ENCODE results near the gene IL15RA.
"Not testable (repeated sequence)": the region's sequence is repeated elsewhere in the genome, so short reads cannot be mapped to it uniquely, and the experiment has no call there.

Gene IL15RA

DNA sequence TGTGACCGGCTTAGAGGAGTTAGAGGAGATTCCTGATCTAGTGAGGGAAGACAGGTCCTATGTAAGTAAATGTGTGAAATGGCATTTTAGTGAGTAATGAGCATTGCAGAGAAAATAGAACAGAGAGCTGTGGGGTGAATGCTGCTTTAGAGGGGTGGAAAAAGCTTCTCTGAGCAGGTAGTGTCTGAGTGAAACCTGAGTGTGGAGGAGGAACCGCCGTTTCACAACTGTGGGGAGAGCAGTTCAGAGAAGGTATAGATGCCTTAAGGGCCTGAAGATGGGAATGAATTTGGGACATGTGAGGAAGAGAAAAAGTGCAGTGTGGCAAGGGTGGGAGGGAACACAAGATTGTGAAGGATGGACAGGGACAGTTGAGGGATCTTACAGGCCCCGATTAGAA, 65.7 kb downstream of the IL15RA start:
- DNase-seq (ENCODE audit: low read depth in 1 of 2, low spot score in 1 of 2), result no peak
- no peaks in the 10 kb centered on the region for H3K27me3 ChIP-seq (ENCODE audit: insufficient read depth, poor library complexity, severe bottlenecking)
- TF ChIP-seq GABPA (IDR thresholded peaks at IDR 0.05; ENCODE audit: low read depth), result no peak
- no peak for TF ChIP-seq POLR2AphosphoS5 (IDR thresholded peaks at IDR 0.05; ENCODE audit: low read depth)
- TF ChIP-seq SPI1 (IDR thresholded peaks at IDR 0.05; ENCODE audit: borderline replicate concordance, low read depth), result no peak
- TF ChIP-seq, protein P1, sequence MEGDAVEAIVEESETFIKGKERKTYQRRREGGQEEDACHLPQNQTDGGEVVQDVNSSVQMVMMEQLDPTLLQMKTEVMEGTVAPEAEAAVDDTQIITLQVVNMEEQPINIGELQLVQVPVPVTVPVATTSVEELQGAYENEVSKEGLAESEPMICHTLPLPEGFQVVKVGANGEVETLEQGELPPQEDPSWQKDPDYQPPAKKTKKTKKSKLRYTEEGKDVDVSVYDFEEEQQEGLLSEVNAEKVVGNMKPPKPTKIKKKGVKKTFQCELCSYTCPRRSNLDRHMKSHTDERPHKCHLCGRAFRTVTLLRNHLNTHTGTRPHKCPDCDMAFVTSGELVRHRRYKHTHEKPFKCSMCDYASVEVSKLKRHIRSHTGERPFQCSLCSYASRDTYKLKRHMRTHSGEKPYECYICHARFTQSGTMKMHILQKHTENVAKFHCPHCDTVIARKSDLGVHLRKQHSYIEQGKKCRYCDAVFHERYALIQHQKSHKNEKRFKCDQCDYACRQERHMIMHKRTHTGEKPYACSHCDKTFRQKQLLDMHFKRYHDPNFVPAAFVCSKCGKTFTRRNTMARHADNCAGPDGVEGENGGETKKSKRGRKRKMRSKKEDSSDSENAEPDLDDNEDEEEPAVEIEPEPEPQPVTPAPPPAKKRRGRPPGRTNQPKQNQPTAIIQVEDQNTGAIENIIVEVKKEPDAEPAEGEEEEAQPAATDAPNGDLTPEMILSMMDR (IDR thresholded peaks at IDR 0.05; ENCODE audit: insufficient read depth, low read length), result no peak
- TF ChIP-seq, protein P2, sequence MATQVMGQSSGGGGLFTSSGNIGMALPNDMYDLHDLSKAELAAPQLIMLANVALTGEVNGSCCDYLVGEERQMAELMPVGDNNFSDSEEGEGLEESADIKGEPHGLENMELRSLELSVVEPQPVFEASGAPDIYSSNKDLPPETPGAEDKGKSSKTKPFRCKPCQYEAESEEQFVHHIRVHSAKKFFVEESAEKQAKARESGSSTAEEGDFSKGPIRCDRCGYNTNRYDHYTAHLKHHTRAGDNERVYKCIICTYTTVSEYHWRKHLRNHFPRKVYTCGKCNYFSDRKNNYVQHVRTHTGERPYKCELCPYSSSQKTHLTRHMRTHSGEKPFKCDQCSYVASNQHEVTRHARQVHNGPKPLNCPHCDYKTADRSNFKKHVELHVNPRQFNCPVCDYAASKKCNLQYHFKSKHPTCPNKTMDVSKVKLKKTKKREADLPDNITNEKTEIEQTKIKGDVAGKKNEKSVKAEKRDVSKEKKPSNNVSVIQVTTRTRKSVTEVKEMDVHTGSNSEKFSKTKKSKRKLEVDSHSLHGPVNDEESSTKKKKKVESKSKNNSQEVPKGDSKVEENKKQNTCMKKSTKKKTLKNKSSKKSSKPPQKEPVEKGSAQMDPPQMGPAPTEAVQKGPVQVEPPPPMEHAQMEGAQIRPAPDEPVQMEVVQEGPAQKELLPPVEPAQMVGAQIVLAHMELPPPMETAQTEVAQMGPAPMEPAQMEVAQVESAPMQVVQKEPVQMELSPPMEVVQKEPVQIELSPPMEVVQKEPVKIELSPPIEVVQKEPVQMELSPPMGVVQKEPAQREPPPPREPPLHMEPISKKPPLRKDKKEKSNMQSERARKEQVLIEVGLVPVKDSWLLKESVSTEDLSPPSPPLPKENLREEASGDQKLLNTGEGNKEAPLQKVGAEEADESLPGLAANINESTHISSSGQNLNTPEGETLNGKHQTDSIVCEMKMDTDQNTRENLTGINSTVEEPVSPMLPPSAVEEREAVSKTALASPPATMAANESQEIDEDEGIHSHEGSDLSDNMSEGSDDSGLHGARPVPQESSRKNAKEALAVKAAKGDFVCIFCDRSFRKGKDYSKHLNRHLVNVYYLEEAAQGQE (IDR thresholded peaks at IDR 0.05; ENCODE audit: insufficient replicate concordance, low read depth), result no peak
- no peak overlapping the region for H3K4me3 ChIP-seq (replicated peaks; ENCODE audit: insufficient read depth, low read length)
- H3K27ac ChIP-seq (replicated peaks), result no peak overlapping the region

DNA sequence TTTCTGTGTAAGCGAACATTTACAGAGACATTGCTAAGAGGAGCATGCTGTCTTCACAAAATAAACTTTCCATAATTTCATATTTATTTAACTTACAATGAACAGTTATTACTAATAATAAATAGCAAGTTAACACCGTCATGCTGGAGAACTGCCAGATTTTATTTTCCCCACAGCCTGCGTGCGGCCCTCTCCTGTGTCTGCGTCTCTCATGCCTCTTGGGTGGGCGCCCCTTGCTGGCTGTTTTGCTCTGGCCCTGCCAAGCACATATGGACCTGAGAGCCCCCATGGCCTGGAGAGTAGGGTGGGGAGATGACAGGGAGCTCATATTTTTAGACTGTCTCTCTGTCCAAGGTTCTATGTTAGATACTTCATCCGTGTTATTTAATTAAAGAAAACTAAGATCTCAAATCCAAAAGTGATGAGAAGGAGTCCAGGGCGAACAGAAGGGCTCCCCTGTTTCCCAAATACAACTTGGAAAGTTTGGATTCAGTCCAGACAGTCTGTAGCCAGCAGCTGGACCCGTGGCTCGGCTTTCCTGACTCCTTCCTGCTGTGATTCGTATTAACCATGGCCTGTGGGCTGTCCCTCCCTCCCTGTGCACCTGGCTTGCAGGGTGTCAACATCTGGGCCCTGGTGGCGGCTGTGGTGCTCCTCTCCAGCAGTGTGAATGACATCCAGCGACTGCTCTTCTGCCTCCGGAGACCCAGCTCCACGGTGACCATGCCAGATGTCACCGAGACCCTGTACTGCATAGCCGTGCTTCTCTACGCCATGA, 66.8 kb downstream of the IL15RA start:
- H3K27me3 ChIP-seq (ENCODE audit: insufficient read depth, poor library complexity, severe bottlenecking), result no peaks in the 10 kb centered on the region
- no peak for TF ChIP-seq POLR2AphosphoS5 (IDR thresholded peaks at IDR 0.05; ENCODE audit: low read depth)
- TF ChIP-seq, protein P2 (IDR thresholded peaks at IDR 0.05; ENCODE audit: insufficient replicate concordance, low read depth), result no peak
- no peak for TF ChIP-seq SPI1 (IDR thresholded peaks at IDR 0.05; ENCODE audit: borderline replicate concordance, low read depth)
- TF ChIP-seq, protein P1 (IDR thresholded peaks at IDR 0.05; ENCODE audit: insufficient read depth, low read length), result no peak
- no peak for TF ChIP-seq GABPA (IDR thresholded peaks at IDR 0.05; ENCODE audit: low read depth)
- no peak overlapping the region for H3K4me3 ChIP-seq (replicated peaks; ENCODE audit: insufficient read depth, low read length)
- DNase-seq (ENCODE audit: low read depth in 1 of 2, low spot score in 1 of 2), result no peak
- H3K27ac ChIP-seq (replicated peaks), result no peak overlapping the region

DNA sequence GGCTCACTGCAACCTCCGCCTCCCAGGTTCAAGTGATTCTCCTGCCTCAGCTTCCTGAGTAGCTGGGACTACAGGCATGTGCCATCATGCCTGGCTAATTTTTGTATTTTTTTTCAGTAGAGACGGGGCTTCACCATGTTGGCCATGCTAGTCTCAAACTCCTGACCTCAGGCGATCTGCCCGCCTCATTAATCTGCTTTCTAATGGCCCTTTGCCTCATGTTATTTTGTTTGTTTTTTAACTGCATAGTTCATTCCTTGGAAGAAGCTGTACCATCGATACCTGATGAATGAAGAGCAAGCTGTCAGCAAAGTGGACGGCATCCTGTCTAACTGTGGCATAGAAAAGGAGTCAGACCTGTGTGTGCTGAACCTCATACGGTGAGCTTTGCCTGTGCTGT, 68.7 kb downstream of the IL15RA start:
- not testable (repeated sequence) for H3K27ac ChIP-seq (replicated peaks); DNase-seq (ENCODE audit: low read depth in 1 of 2, low spot score in 1 of 2); H3K27me3 ChIP-seq (ENCODE audit: insufficient read depth, poor library complexity, severe bottlenecking); H3K4me3 ChIP-seq (replicated peaks; ENCODE audit: insufficient read depth, low read length)

DNA sequence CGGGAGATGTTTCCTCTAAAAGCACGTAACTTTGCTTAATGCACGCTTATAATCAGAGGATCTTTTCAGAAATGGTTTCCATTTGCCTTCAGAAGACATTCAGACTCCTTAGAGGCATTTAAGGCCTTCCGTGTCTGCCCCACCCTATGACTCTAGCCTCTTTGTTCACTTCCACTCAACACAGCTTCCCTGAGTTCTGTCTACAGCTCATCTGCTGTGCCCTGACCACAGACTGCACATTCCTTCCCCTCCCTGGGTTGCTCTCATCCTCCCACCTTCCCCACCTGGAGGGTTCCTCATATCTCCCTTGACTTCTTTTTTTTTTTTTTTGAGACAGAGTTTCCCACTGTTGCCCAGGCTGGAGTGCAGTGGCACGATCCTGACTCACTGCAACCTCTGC, 70.7 kb downstream of the IL15RA start:
- TF ChIP-seq, protein P2 (IDR thresholded peaks at IDR 0.05; ENCODE audit: insufficient replicate concordance, low read depth), result no peak
- TF ChIP-seq, protein P1 (IDR thresholded peaks at IDR 0.05; ENCODE audit: insufficient read depth, low read length), result no peak
- TF ChIP-seq GABPA (IDR thresholded peaks at IDR 0.05; ENCODE audit: low read depth) (no peak), SPI1 (IDR thresholded peaks at IDR 0.05; ENCODE audit: borderline replicate concordance, low read depth) (no peak), POLR2AphosphoS5 (IDR thresholded peaks at IDR 0.05; ENCODE audit: low read depth) (no peak)
- DNase-seq (ENCODE audit: low read depth in 1 of 2, low spot score in 1 of 2), result no peak
- H3K4me3 ChIP-seq (replicated peaks; ENCODE audit: insufficient read depth, low read length), result no peak overlapping the region
- no peaks in the 10 kb centered on the region for H3K27me3 ChIP-seq (ENCODE audit: insufficient read depth, poor library complexity, severe bottlenecking)
- H3K27ac ChIP-seq (replicated peaks), result no peak overlapping the region
